ENCODE results near the gene ANAPC7. TPM values are rescaled to one million over a fixed set of nuclear protein-coding genes. Genes with fewer than 3 reads are reported as not detected.
A peak's percentile ranks its signal among the peaks of the same experiment; 100 is the strongest.

Gene ANAPC7
- total RNA-seq, 4 donors from 2014 or later, result 28.4 to 42.0 (median 37.3) TPM

DNA sequence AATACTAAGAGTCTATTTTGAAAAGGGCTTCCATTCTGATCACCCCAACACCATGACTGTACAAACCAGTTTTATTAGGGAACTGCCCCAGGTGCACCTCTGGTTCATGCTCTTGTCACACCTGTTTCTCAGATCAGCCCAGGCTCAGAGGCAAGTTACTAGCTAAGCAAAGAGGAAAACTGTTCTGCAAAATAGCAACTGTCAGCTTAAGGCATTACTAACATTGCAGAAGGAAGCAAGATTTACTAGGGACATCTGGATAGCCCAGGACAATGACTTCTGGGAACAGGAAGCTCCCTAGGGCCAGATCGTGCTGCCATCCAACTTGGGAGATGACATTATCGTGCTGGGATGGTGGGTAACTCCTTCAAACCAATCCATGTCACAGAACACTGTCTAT, 30.1 kb downstream of the ANAPC7 start:
- intact Hi-C loops (cut with DNase I; ENCODE audit: low total_unique reads), result no loop called here
- TF ChIP-seq, protein P1, sequence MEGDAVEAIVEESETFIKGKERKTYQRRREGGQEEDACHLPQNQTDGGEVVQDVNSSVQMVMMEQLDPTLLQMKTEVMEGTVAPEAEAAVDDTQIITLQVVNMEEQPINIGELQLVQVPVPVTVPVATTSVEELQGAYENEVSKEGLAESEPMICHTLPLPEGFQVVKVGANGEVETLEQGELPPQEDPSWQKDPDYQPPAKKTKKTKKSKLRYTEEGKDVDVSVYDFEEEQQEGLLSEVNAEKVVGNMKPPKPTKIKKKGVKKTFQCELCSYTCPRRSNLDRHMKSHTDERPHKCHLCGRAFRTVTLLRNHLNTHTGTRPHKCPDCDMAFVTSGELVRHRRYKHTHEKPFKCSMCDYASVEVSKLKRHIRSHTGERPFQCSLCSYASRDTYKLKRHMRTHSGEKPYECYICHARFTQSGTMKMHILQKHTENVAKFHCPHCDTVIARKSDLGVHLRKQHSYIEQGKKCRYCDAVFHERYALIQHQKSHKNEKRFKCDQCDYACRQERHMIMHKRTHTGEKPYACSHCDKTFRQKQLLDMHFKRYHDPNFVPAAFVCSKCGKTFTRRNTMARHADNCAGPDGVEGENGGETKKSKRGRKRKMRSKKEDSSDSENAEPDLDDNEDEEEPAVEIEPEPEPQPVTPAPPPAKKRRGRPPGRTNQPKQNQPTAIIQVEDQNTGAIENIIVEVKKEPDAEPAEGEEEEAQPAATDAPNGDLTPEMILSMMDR (IDR thresholded peaks at IDR 0.05), result no peak
- TF ChIP-seq POLR2A (IDR thresholded peaks at IDR 0.05), result no peak
- no peak overlapping the region for H3K4me3 ChIP-seq (ENCODE audit: low read depth, poor library complexity, severe bottlenecking)
- DNase-seq (ENCODE audit: low spot score in 2 of 2), result no peak
- 30 to 41% methylated on average over 2 of the region's 2 CpGs for WGBS, 2 donors

DNA sequence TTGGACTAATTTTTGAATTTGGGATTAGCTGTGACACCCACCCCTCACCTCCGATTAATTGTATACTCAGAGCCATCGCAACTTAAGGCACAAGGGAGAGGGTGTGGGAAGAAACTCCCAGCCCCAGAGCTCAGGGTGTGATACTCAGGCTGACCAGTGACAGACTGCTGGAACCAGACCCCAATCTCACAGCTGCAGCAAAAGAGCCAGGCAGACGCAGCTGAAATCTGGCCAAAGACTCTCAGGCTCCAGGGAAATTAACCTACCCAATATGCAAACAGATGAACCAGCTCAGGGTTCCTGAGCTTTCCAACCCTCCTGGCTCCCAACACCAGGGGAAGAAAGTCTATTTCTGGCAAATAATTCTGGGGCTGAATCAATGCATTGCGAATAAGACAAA, 30.5 kb downstream of the ANAPC7 start:
- 25 to 35% methylated on average over 4 of the region's 4 CpGs for WGBS, 2 donors

DNA sequence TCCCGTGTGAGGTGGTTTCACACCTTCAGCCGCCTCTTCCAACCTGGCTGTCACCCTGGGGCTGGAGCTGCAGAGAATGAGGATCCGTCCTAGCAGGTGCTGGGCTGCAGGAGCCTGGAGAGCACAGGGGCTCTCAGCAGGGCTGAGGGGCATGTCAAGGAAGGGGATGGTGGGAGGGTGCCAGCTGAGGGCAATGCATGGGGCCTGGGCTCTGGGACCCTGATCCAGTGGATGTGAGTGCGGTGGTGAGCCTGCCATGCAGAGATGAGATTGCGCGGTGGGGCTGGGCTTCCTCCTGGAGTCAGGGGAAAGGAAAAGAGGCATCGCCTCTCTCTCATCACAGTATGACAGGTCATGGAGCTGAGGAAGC, 31.5 kb downstream of the ANAPC7 start:
- 71 to 73% methylated on average over 7 of the region's 7 CpGs for WGBS, 2 donors
- no peak for TF ChIP-seq POLR2A (IDR thresholded peaks at IDR 0.05)
- TF ChIP-seq, protein P1 (IDR thresholded peaks at IDR 0.05), result no peak
- peak in 1 of 2 donors; percentile 66 for DNase-seq (ENCODE audit: low spot score in 2 of 2)
- no peak overlapping the region for H3K4me3 ChIP-seq (ENCODE audit: low read depth, poor library complexity, severe bottlenecking)
- intact Hi-C loops (cut with DNase I; ENCODE audit: low total_unique reads), result no loop called here

More for the DNA sequence above, 30.5 kb downstream of the ANAPC7 start:
- no peak overlapping the region for H3K4me3 ChIP-seq (ENCODE audit: low read depth, poor library complexity, severe bottlenecking)
- TF ChIP-seq, protein P1 (IDR thresholded peaks at IDR 0.05), result no peak
- TF ChIP-seq POLR2A (IDR thresholded peaks at IDR 0.05), result no peak
- intact Hi-C loops (cut with DNase I; ENCODE audit: low total_unique reads), result no loop called here
- DNase-seq (ENCODE audit: low spot score in 2 of 2), result peak in 1 of 2 donors; percentile 74

DNA sequence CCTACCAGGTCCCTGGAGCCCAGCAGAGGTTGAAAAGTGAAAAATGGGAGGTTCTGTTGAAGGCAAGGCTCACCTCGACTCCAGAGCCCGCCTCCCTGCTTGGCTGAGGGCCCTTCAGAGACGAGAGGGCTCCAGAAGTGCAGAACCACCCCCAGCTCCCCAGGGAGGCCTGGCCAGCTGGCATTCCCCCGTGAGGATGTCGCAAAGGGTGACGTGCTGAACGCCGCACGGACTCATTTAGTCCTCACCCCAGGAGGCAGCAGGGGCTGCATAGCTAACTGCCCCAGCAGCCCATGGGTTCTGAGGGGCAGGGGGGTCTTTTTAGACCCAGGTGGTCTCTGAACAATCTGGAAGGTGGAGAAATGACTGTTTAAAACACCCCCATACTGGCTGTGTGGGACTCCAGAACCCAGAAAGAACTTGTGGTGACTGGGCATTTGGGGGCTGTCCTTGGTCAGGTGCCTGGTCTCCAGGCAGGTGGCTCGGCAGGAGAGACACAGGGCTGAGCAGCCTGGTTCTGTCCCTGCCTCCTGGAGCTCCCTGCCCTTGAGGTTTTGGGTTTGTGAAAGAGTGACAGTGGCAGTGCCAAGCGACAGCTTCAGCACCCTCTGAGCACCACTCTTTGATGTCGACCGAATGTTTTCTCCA, 32.0 kb downstream of the ANAPC7 start:
- TF ChIP-seq POLR2A (IDR thresholded peaks at IDR 0.05), result no peak
- TF ChIP-seq, protein P1 (IDR thresholded peaks at IDR 0.05), result no peak
- no peak overlapping the region for H3K4me3 ChIP-seq (ENCODE audit: low read depth, poor library complexity, severe bottlenecking)
- peak in 1 of 2 donors; percentile 83 for DNase-seq (ENCODE audit: low spot score in 2 of 2)
- WGBS, 2 donors, result 42 to 57% methylated on average over 8 to 13 of the region's 13 CpGs
- intact Hi-C loops (cut with DNase I; ENCODE audit: low total_unique reads), result no loop called here

DNA sequence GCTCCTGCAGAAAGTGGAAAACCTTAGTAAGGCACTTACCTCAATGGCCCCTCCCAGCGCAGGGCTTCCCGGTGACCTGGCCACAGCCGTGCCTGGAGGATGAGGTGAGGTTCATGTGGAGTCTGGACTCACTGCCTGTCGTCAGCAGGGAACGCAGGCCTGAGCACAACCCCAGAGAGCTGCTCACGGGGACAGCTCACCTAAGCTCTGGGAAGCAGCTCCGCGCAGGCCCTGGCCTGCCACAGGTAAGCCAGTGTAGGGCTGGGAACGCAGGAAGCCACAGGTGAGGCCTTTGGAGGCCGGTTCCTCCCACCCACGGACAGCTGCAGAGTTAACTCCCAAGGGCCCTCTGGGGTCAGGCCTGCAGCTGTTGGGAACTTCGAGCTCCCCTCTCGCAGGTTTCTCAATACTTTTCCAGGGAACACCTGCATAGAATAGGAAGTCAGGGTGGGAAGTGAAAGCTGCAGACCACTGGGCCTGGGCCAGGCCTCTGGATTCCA, 32.7 kb downstream of the ANAPC7 start:
- intact Hi-C loops (cut with DNase I; ENCODE audit: low total_unique reads), result no loop called here

More for the DNA sequence above, 32.7 kb downstream of the ANAPC7 start:
- 31 to 37% methylated on average over 11 to 13 of the region's 13 CpGs for WGBS, 2 donors
- TF ChIP-seq POLR2A (IDR thresholded peaks at IDR 0.05), result no peak
- TF ChIP-seq, protein P1 (IDR thresholded peaks at IDR 0.05), result no peak
- no peak overlapping the region for H3K4me3 ChIP-seq (ENCODE audit: low read depth, poor library complexity, severe bottlenecking)
- peak; percentile 43 to 83 for DNase-seq (ENCODE audit: low spot score in 2 of 2)

Measured in lower leg skin (tissue), 4 donors.